ENCODE data around the gene GPR139.

DNA sequence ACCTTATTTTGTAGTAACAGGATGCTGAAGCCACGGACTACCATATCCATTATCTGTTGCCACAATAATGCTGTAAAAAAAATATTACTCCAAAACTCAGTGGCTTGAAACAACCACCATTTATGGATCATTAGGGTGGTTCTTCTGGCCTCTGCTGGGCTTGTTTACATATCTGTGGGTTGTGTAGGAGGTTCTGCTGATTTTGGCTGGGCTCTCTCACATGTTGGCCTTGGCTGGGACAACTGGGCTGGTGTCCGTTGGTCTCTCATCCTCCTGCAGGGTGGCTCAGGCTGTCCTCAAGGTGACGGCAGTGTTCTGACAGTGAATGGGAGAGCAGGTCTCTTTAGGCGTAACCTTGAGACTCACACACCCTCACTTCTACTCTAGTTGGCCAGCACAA, 76.0 kb downstream of the GPR139 start:
- TF ChIP-seq CTCF (IDR thresholded peaks at IDR 0.05) (no peak), POLR2A (IDR thresholded peaks at IDR 0.05) (no peak)

Measured in esophagus squamous epithelium (tissue), 4 donors.